Colonic mucosa (tissue), 4 donors: ENCODE results near the gene SRRM3. TPM values are rescaled to one million over a fixed set of nuclear protein-coding genes. Genes with fewer than 3 reads are reported as not detected.
"Not testable (repeated sequence)": the region's sequence is repeated elsewhere in the genome, so short reads cannot be mapped to it uniquely, and the experiment has no call there.

ENCODE experiments used
- DNase-seq: peaks from one replicate; pipeline ENCODE4 v3.0.0-alpha.2; 2020
- H3K27ac ChIP-seq: fragments of 200-600 bp; one replicate; pipeline ENCODE4 v1.8.0; 2021
- H3K27me3 ChIP-seq: fragments of 200-600 bp; one replicate; pipeline ENCODE4 v1.8.0; 2021
- H3K36me3 ChIP-seq: fragments of 200-600 bp; one replicate; pipeline ENCODE4 v1.8.0; 2021
- H3K4me1 ChIP-seq: fragments of 200-600 bp; one replicate; pipeline ENCODE4 v1.8.0; 2021; ENCODE audit warnings: mild to moderate bottlenecking
- H3K4me3 ChIP-seq: fragments of 200-600 bp; one replicate; pipeline ENCODE4 v1.8.0; 2021
- H3K9ac ChIP-seq, 2 donors: one replicate each; pipeline ENCODE4 v1.7.0; 2013; ENCODE audit warnings: control low read depth in 2 of 2, low read depth in 2 of 2, low read length in 2 of 2
- H3K9me3 ChIP-seq: fragments of 200-600 bp; one replicate; pipeline ENCODE4 v1.8.0; 2021
- CTCF ChIP-seq: fragments of 200-600 bp; IDR thresholded peaks from one replicate; pipeline ENCODE4 v1.8.0; 2022; ENCODE audit warnings: antibody characterized with exemption, mild to moderate bottlenecking
- intact Hi-C: fragments of 100-400 bp; cut with DNase I; formaldehyde crosslinking; loops from one replicate; pipeline ENCODE4 v1.14.1; 2022
- total RNA-seq, 2 donors: library from RNA; stranded (reverse); fragmentation: NEBNext Ultra II Directional in 1 of 2; extraction: Animal tissue kit (Norgen Biotek cat#: 25700) in 1 of 2; gene quantifications; one replicate each; pipeline ENCODE4 v1.2.1, GENCODE V29; 2021
- donor health status: healthy.
- donor health status: DM: no; HTN: no; CAD: no.
- donor health status: DM: no; HTN: no; CAD: no.

SRRM3 gene
- total RNA-seq, 2 donors from 2014 or later: 0.64 to 0.67 TPM

DNA sequence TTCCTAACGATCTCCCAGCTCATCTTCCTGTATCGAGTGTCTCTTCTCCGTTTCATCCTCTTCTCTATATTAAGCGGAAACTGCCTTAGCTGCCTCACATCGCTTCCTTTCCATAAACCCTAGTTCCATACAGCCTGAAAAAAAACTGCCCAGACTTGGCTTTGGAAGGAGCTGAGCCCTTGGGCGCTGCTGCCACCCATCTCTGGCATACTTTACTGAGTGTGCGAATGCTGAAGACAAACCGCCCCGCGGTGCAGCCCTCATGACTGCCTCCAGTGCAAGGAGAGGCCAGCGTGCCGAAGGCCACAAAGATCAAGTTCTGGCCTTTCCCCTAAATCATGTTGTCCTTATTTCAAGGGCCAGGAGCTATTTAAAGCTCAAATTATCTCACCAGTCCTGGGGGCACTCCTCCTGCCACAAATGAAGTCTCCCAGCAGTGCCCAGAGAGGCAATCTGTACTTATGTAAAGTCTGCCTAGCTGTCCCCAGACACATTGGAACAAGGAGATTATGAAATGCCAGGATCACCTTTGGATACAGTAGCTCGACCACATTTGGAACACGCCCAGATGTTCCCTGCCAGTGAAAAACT lies 131.9 kb downstream of the SRRM3 start:
- intact Hi-C loops: no loop called here
- Histone ChIP-seq H3K4me1 (peaks cover 7% of the 10 kb centered on the region), H3K4me3 (no peak overlapping the region), H3K9ac (peak overlapping the region in 1 of 2 donors; percentile 37), H3K36me3 (no peaks in the 10 kb centered on the region), H3K9me3 (no peaks in the 10 kb centered on the region), H3K27ac (no peak overlapping the region), H3K27me3 (no peaks in the 10 kb centered on the region)
- no peak for TF ChIP-seq CTCF
- DNase-seq: no peak

GRCh38 chr7:76334320-76334967 lies 132.7 kb downstream of the SRRM3 start:
- Histone ChIP-seq H3K9ac (no peak overlapping the region), H3K4me1 (peaks cover 7% of the 10 kb centered on the region), H3K27ac (no peak overlapping the region)

DNA sequence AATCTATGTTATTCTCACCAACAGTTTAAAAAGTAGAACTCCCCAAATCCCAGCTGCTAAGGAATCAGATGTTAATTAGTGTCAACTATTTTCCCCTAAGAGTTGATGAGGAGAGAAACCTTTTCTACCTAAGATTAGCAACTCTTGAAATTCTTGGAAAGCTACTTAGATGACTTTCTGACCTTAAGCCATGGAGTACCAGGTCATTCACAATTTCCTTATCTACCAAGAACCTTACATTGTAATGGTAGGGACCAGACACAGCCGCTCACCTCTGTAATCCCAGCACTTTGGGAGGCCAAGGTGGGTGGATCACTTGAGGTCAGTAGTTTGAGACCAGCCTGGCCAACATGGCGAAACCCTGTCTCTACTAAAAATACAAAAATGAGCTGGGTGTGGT lies 133.7 kb downstream of the SRRM3 start:
- H3K4me3 ChIP-seq, H3K9me3 ChIP-seq, H3K27me3 ChIP-seq, intact Hi-C loops, H3K4me1 ChIP-seq, H3K27ac ChIP-seq, DNase-seq, H3K9ac ChIP-seq, H3K36me3 ChIP-seq: not testable (repeated sequence)

More at GRCh38 chr7:76334320-76334967, 132.7 kb downstream of the SRRM3 start:
- Histone ChIP-seq H3K9me3 (no peaks in the 10 kb centered on the region), H3K36me3 (no peaks in the 10 kb centered on the region), H3K4me3 (no peak overlapping the region), H3K27me3 (no peaks in the 10 kb centered on the region)
- TF ChIP-seq CTCF: no peak
- no peak for DNase-seq
- intact Hi-C loops: no loop called here

GRCh38 chr7:76336094-76336493 lies 134.4 kb downstream of the SRRM3 start:
- Histone ChIP-seq H3K4me3 (no peak overlapping the region), H3K9ac (no peak overlapping the region), H3K4me1 (peaks cover 7% of the 10 kb centered on the region), H3K9me3 (no peaks in the 10 kb centered on the region), H3K36me3 (no peaks in the 10 kb centered on the region), H3K27me3 (no peaks in the 10 kb centered on the region), H3K27ac (no peak overlapping the region)
- no peak for DNase-seq
- intact Hi-C loops: no loop called here
- no peak for TF ChIP-seq CTCF

Other genes starting within 250 kb of the SRRM3 start
- 10 to 100 TPM; 56.3 to 94.1 TPM for gene TMEM120A, start 207.3 kb upstream of the SRRM3 start, total RNA-seq
- 10 to 100 TPM; 32.4 to 36.7 TPM for gene STYXL1, start 153.9 kb upstream of the SRRM3 start, total RNA-seq
- gene MDH2, start 153.8 kb upstream of the SRRM3 start, total RNA-seq: 100 to 1,000 TPM; 306 to 337 TPM
- gene HSPB1, start 100.8 kb downstream of the SRRM3 start, total RNA-seq: 100 to 1,000 TPM; 539 to 844 TPM
- gene YWHAG, start 157.1 kb downstream of the SRRM3 start, total RNA-seq: 100 to 1,000 TPM; 104 to 121 TPM
- under 1 TPM; 0.42 to 0.45 TPM for gene SSC4D, start 207.8 kb downstream of the SRRM3 start, total RNA-seq
- gene ZP3, start 223.1 kb downstream of the SRRM3 start, total RNA-seq: 10 to 100 TPM in 1 of 2 donors, 1 to 10 TPM in 1; 4.8 to 13.9 TPM